SK-N-SH (cell line): Measurements from ENCODE around the gene EGF.

Source experiments
- POLR2AphosphoS5 ChIP-seq: IDR thresholded peaks from 2 replicates; pipeline ENCODE4 v1.6.1; 2012; ENCODE audit warnings: low read depth, low read length
- TCF12 ChIP-seq: IDR thresholded peaks from 2 replicates; pipeline ENCODE4 v1.4.0; 2012

GRCh38 chr4:109947918-109948317, 35.2 kb downstream of the EGF start:
- TF ChIP-seq TCF12 (no peak), POLR2AphosphoS5 (no peak)
